Activated naive CD8-positive, alpha-beta T cell treated with anti-CD3 and anti-CD28 coated beads, Interleukin-2, amount 10 ng/mL, durations not matched to agents 7 days and 5 days (primary cell): Measurements from ENCODE around the gene GRM7. TPM values are rescaled to one million over a fixed set of nuclear protein-coding genes. Genes with fewer than 3 reads are reported as not detected.

ENCODE experiments used
- ATAC-seq: fragments of 150-1000 bp; cut with Tn5 transposase; one replicate; pipeline ENCODE4 v1.10.0; 2021; ENCODE audit warnings: low read depth, moderate library complexity
- POLR2A ChIA-PET: fragments of 350-600 bp; sonication (Branson Sonifier 250); formaldehyde crosslinking; loops from one replicate; lab custom pipeline; 2021; ENCODE audit warnings: antibody characterized with exemption; lab: Charles Lee
- DNase-seq: peaks from one replicate; pipeline ENCODE4 v3.0.0; 2021
- H3K27ac Mint-ChIP-seq: one replicate; pipeline ENCODE4 v1.8.0; 2022; ENCODE audit warnings: mild to moderate bottlenecking, mixed read lengths
- H3K27me3 Mint-ChIP-seq: one replicate; pipeline ENCODE4 v1.8.0; 2022; ENCODE audit warnings: mild to moderate bottlenecking, moderate library complexity, mixed read lengths
- H3K36me3 Mint-ChIP-seq: one replicate; pipeline ENCODE4 v1.8.0; 2021; ENCODE audit warnings: mild to moderate bottlenecking, mixed read lengths
- H3K4me1 Mint-ChIP-seq: one replicate; pipeline ENCODE4 v1.8.0; 2021; ENCODE audit warnings: mixed read lengths
- H3K4me3 Mint-ChIP-seq: one replicate; pipeline ENCODE4 v1.8.0; 2022; ENCODE audit warnings: mild to moderate bottlenecking, moderate library complexity, mixed read lengths
- H3K9me3 Mint-ChIP-seq: one replicate; pipeline ENCODE4 v1.8.0; 2021; ENCODE audit warnings: mixed read lengths
- total RNA-seq, 2 experiments: library from RNA; stranded (reverse); gene quantifications; one replicate each; pipeline ENCODE4 v1.2.3, GENCODE V29; 2021

Gene GRM7
- total RNA-seq, 2 experiments from 2014 or later: not detected

DNA sequence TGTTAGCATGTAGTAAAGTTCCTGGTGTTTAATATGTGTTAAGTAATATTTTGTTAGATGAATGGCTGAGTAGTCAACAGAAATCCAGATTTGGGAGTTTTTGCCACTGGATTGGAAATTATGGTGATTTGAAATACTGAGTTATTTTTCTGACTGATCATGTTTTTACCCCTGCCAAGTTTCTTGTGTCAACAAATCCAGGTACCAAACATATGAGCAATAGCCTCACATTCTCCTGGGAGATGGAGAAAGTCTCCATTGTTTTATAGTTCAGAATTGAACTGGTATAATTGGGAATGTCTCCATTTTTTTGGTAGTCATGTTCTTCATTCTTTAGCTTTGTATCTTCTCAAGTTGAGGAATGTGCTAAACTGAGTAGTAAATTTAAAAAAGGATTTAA lies 873.5 kb downstream of the GRM7 start:
- DNase-seq (no peak), ATAC-seq (no peak)
- POLR2A ChIA-PET: no interaction called here
- Mint-ChIP-seq H3K4me3 (no peak overlapping the region), H3K27ac (no peak overlapping the region), H3K4me1 (no peaks in the 10 kb centered on the region), H3K27me3 (no peaks in the 10 kb centered on the region), H3K36me3 (no peaks in the 10 kb centered on the region), H3K9me3 (peaks cover 1% of the 10 kb centered on the region)

DNA sequence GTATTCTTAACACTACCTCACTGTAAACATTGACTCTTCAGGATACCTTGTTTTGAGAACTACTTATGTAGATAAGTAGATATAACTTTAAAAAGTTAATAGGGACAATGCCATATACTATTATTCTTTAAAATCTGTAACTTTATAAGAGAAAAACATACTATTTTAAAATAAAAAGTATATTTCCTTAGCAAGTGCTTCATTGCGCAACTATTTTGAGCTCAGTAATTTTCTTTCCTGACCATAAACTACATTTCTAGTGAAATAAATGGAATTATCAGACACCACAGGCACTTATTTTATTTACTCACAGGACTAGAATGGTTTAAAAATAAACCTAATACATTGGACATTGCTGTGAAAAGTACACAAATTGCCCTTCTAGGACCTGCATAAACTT lies 876.3 kb downstream of the GRM7 start:
- ATAC-seq (no peak), DNase-seq (no peak)
- Mint-ChIP-seq H3K4me1 (no peaks in the 10 kb centered on the region), H3K36me3 (no peaks in the 10 kb centered on the region), H3K27me3 (no peaks in the 10 kb centered on the region), H3K9me3 (peaks cover 1% of the 10 kb centered on the region), H3K4me3 (no peak overlapping the region), H3K27ac (no peak overlapping the region)
- POLR2A ChIA-PET: no interaction called here

DNA sequence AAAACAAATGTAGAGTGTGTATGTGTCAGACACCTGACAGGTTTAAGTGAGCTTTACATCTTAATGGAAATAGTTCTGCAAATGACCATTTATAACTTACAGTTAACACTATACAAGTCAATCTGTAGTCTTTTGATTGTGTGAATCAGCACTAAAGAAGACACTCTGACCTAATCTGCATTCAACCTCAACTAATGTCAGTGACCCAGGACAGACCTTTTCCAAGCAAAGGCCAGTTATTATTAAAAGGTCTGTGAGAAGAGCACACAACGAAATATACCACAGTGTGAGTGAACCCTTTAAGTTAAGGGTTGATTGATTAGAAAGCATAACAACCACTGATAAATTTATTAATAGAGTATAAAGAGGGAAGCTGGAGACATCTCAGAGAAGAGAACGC lies 878.8 kb downstream of the GRM7 start:
- H3K9me3 Mint-ChIP-seq: peaks cover 1% of the 10 kb centered on the region
- no peaks in the 10 kb centered on the region for H3K36me3 Mint-ChIP-seq
- DNase-seq: no peak
- H3K4me3 Mint-ChIP-seq: no peak overlapping the region
- H3K4me1 Mint-ChIP-seq: no peaks in the 10 kb centered on the region
- no peaks in the 10 kb centered on the region for H3K27me3 Mint-ChIP-seq
- POLR2A ChIA-PET: no interaction called here
- no peak for ATAC-seq
- no peak overlapping the region for H3K27ac Mint-ChIP-seq

DNA sequence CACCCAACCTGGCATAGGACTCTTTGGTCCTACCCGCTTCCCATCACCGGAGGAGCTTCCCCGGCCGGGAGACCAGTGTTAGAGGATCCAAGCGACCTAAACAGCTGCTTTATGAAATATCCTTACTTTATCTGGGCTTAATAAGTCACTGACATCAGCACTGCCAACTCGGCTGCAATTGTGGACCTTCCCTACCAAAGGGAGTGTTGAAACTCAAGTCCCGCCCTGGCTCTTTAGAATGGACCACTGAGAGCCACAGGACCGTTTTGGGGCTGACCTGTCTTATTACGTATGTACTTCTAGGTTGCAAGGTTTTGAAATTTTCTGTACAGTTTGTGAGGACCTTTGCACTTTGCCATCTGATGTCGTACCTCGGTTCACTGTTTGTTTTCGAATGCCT lies 879.5 kb downstream of the GRM7 start:
- peaks cover 1% of the 10 kb centered on the region for H3K9me3 Mint-ChIP-seq
- H3K36me3 Mint-ChIP-seq: no peaks in the 10 kb centered on the region
- H3K4me3 Mint-ChIP-seq: no peak overlapping the region
- POLR2A ChIA-PET: no interaction called here
- ATAC-seq (no peak), DNase-seq (no peak)
- no peaks in the 10 kb centered on the region for H3K4me1 Mint-ChIP-seq
- H3K27me3 Mint-ChIP-seq: no peaks in the 10 kb centered on the region
- H3K27ac Mint-ChIP-seq: no peak overlapping the region

DNA sequence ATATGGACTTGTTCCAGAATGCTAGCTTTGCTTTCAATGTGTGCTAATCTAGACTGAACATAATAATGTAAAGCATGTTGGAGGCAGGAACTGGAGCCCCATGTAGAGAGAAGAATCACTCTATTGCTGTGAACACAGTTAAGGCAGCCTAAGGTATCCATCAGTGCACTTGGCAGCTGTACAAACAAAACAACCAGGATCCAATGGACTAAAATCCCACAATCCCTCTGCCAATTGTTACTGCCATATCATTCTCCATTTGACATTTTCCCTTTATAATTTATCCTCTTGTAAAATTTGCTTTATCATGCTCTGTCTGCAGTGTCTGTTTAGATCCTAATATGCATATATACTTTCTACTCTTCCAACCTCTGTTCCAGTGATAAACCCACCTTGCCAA lies 883.9 kb downstream of the GRM7 start:
- H3K4me1 Mint-ChIP-seq: no peaks in the 10 kb centered on the region
- POLR2A ChIA-PET: no interaction called here
- H3K36me3 Mint-ChIP-seq: no peaks in the 10 kb centered on the region
- H3K9me3 Mint-ChIP-seq: no peaks in the 10 kb centered on the region
- ATAC-seq (no peak), DNase-seq (no peak)
- no peak overlapping the region for H3K27ac Mint-ChIP-seq
- H3K4me3 Mint-ChIP-seq: no peak overlapping the region
- no peaks in the 10 kb centered on the region for H3K27me3 Mint-ChIP-seq

DNA sequence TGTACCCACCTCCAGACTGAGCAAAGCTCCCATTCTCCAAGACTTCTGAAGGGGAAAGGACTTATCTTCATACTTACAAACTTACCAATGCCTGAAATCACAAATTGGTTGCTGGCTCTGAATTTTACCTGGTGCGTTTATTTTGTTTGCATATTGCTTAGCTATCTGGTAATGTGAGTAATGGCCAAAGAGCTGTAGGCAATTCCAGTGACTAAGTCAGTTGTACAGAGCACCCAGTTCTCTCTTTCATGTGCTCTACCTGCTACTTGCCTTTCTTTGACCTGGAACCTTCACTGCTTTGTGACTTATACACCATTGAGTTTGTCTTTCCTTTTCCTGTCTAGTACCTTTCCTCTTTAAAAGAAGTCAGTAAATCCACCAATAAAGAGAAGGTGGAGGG lies 884.8 kb downstream of the GRM7 start:
- POLR2A ChIA-PET: no interaction called here
- DNase-seq (no peak), ATAC-seq (no peak)
- Mint-ChIP-seq H3K9me3 (no peaks in the 10 kb centered on the region), H3K36me3 (no peaks in the 10 kb centered on the region), H3K4me3 (no peak overlapping the region), H3K4me1 (no peaks in the 10 kb centered on the region), H3K27me3 (no peaks in the 10 kb centered on the region), H3K27ac (no peak overlapping the region)

DNA sequence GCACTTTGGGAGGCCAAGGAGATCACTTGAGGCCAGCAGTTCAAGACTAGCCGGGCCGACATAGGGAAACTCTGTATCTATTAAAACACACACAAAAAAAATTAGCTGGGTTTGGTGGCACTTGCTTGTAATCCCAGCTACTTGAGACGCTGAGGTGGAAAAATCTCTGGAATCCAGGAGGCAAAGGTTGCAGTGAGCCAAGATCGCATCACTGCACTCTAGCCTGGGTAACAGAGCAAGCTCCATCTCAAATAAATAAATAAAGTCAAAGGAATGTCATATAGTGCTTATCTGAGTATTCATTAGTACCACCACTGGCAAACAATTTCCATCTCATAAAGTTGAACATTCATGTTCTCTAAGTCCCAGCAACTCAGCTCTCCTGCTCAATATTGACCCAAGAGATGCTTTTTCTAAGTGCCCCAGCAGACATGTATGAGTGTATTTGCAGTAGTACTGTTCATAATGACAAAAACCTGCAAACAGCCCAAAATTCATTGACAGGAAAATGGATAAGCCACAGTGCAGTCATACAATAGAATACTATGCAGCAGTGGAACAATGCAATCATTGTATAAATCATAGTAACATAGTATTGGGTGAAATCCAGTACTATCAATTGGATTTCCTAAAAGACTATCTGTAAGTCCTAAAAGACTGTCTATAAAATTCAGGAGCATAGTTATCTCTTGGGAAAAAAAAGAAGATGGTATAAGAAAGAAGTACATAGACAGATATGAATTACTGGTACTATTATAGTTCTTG lies 889.2 kb downstream of the GRM7 start:
- DNase-seq (no peak), ATAC-seq (no peak)
- H3K4me1 Mint-ChIP-seq: no peaks in the 10 kb centered on the region
- H3K4me3 Mint-ChIP-seq: no peak overlapping the region
- H3K9me3 Mint-ChIP-seq: no peaks in the 10 kb centered on the region
- POLR2A ChIA-PET: no interaction called here
- no peaks in the 10 kb centered on the region for H3K27me3 Mint-ChIP-seq
- H3K27ac Mint-ChIP-seq: no peak overlapping the region
- no peaks in the 10 kb centered on the region for H3K36me3 Mint-ChIP-seq

DNA sequence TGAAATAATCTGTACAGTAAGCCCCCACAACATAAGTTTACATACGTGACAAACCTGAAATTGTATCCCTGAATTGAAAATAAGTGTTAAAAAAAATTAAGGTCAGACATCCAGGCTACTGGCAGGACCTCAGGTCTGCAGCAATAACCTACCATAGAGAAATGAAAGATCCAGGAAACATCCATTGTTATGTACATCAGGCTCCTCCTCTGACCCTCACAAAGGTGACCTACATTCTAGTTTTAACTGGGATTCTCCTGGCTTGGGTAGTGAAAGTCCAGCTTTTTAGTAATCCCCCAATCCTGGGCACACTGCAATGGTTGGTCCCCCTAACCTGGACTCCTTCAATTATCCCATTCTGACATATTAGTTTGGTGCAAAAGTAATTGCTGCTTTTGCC lies 891.1 kb downstream of the GRM7 start:
- Mint-ChIP-seq H3K27ac (no peak overlapping the region), H3K36me3 (no peaks in the 10 kb centered on the region), H3K27me3 (no peaks in the 10 kb centered on the region), H3K4me3 (no peak overlapping the region), H3K9me3 (no peaks in the 10 kb centered on the region), H3K4me1 (no peaks in the 10 kb centered on the region)
- POLR2A ChIA-PET: no interaction called here
- DNase-seq (no peak), ATAC-seq (no peak)

DNA sequence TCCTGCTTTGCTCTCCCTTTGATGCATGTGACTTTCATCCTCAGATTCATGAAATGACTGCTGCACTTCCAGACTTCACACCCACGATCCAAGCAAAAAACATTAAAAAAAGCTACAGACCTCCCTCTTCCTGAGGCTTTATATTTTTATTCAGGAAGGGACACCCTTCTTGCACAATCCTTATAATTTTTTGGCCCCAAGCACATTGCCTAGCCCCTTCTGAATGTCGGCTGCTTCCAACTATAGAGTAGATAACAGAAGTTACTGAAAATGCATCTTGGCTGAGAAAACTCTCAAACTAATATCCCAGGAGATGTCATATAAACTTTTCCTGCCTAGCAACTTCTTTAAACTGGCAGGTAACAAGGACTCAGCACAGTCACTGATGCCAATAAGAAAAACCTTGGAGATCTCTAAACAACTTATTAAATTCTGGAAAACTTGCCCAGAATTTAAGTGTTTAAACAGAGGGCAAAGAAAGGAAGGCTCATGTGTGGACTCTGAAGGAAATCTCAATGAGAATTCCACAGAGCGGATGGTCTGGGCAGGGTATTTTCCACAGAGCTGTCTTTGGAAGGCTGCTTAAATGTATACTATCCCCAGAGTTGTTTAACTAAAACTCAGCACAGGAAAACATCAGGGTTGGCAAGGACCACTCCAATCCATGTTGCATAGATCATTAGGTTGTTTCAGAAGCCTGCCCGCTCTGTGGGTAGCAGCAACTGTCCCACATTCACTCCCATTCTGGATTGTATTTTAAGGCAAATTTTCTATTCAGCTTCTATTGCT lies 893.9 kb downstream of the GRM7 start:
- ATAC-seq (no peak), DNase-seq (no peak)
- POLR2A ChIA-PET: no interaction called here
- H3K27me3 Mint-ChIP-seq: no peaks in the 10 kb centered on the region
- H3K9me3 Mint-ChIP-seq: peaks cover 1% of the 10 kb centered on the region
- no peaks in the 10 kb centered on the region for H3K4me1 Mint-ChIP-seq
- H3K4me3 Mint-ChIP-seq: no peak overlapping the region
- no peak overlapping the region for H3K27ac Mint-ChIP-seq
- no peaks in the 10 kb centered on the region for H3K36me3 Mint-ChIP-seq

DNA sequence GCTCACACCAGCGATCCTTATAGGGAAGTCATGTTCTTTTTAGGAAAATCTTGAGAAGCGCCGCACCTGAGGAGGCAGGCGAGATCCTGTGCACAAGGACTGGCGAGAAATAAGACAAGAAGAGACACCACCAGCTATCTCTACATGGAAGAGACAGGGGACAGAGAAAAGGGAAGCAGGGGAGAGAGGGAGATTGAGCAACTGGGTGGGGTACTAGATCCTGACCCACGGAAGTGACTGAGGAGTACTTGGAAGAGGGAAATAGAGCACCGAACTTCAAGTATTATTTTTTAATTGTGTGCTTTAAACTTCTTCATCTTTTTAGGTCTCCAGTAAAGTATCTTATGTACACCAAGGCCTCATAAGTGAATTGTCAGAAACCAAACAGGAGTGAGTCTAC lies 898.7 kb downstream of the GRM7 start:
- H3K4me3 Mint-ChIP-seq: no peak overlapping the region
- no peaks in the 10 kb centered on the region for H3K27me3 Mint-ChIP-seq
- H3K27ac Mint-ChIP-seq: no peak overlapping the region
- ATAC-seq: no peak
- no peak for DNase-seq
- no peaks in the 10 kb centered on the region for H3K36me3 Mint-ChIP-seq
- H3K9me3 Mint-ChIP-seq: peaks cover 4% of the 10 kb centered on the region
- POLR2A ChIA-PET: no interaction called here
- no peaks in the 10 kb centered on the region for H3K4me1 Mint-ChIP-seq

DNA sequence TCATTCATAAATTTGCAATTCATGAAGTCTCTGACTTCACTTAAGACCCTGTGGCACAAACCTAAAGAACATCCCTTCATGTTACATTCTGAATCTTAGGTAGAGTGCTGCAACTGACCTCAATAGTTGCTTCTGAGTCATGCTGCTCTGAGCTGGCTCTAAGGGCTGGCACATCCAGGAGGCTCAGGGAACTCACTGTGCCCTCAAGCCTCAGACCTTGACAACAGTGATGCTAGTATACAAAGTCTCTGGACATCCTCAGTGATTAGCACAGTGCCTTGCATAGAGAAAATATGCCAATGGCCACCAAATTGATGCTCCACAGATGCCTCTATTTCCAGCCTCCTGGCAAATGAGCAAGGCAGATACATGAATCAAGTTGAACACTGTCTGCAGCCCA lies 899.8 kb downstream of the GRM7 start:
- no peak overlapping the region for H3K4me3 Mint-ChIP-seq
- peaks cover 4% of the 10 kb centered on the region for H3K9me3 Mint-ChIP-seq
- ATAC-seq: no peak
- H3K27me3 Mint-ChIP-seq: no peaks in the 10 kb centered on the region
- no peak overlapping the region for H3K27ac Mint-ChIP-seq
- POLR2A ChIA-PET: no interaction called here
- no peaks in the 10 kb centered on the region for H3K4me1 Mint-ChIP-seq
- DNase-seq: no peak
- H3K36me3 Mint-ChIP-seq: no peaks in the 10 kb centered on the region

DNA sequence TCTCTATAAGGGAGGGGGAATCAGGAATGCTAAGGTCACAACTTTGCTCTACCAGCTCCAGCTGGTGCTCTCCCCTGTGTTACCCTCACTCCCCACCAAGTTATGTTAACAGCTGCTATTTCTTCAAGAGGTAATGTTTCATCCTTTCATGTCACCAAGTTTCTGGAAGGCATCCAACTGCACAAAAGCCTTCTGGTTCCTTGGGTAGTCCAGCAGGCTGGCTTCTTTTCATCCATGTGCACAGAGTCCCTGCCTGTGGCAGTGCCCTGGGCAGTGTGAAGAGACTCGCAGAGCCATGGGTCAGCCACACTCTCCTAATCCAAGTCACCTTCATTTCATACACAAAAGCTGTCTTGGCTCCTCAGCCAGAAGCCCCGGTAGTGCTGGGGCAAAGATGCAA lies 903.2 kb downstream of the GRM7 start:
- POLR2A ChIA-PET: no interaction called here
- Mint-ChIP-seq H3K4me3 (no peak overlapping the region), H3K36me3 (no peaks in the 10 kb centered on the region), H3K9me3 (peaks cover 5% of the 10 kb centered on the region), H3K27ac (no peak overlapping the region), H3K4me1 (no peaks in the 10 kb centered on the region), H3K27me3 (no peaks in the 10 kb centered on the region)
- no peak for ATAC-seq
- DNase-seq: no peak

DNA sequence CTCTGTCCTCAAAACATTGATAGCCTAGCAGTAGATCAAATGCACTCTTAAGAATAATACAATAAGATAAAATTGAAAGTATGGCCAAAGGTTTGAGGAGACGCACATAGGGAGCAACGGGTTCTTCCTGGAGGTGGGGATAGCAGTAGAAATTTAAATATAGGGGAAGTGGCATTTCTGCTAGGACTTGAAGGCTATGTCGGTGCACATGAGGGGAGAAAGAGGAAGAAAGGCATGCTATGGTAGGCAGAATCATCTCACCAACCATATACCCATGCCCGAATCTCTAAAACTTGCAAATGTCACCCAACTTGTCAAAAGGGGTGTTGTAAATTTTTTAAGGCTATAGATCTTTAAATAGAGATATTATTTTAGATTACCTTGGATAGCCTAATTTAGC lies 905.6 kb downstream of the GRM7 start:
- POLR2A ChIA-PET: no interaction called here
- H3K4me1 Mint-ChIP-seq: no peaks in the 10 kb centered on the region
- ATAC-seq (no peak), DNase-seq (no peak)
- H3K27ac Mint-ChIP-seq: no peak overlapping the region
- no peaks in the 10 kb centered on the region for H3K36me3 Mint-ChIP-seq
- H3K9me3 Mint-ChIP-seq: peaks cover 1% of the 10 kb centered on the region
- no peak overlapping the region for H3K4me3 Mint-ChIP-seq
- H3K27me3 Mint-ChIP-seq: no peaks in the 10 kb centered on the region

DNA sequence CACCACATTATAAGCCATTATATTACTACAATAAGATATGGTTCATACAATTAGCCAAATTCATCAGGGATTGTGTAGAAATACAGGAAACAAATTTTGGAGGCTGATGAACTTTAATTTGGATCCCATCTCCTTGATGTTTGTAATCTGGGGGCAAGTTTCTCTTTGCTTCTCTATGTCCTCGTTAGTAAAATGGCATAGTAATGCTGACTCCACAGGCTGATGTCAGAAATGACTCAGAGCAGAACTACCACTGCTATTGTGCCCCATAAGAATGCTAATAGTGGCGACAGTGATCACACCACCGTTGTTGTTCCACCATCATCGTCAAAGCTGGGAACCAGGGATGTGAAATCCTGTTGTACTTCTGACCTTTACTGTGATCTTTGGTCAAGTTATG lies 918.4 kb downstream of the GRM7 start:
- Mint-ChIP-seq H3K9me3 (no peaks in the 10 kb centered on the region), H3K27ac (no peak overlapping the region), H3K36me3 (no peaks in the 10 kb centered on the region), H3K27me3 (no peaks in the 10 kb centered on the region), H3K4me1 (no peaks in the 10 kb centered on the region), H3K4me3 (no peak overlapping the region)
- no peak for DNase-seq
- no peak for ATAC-seq
- POLR2A ChIA-PET: no interaction called here
